Neuronal stem cell (in vitro differentiated cells): ENCODE data around the gene CD276.

ENCODE experiments used
- DNase-seq: peaks from one replicate; pipeline ENCODE4 v3.0.0-alpha.2; 2013; ENCODE audit warnings: low spot score
- H2AFZ ChIP-seq: one replicate; pipeline ENCODE4 v1.6.1; 2013; ENCODE audit warnings: mild to moderate bottlenecking, low read length, inconsistent platforms
- H2AK5ac ChIP-seq: 2 replicates; pipeline ENCODE4 v1.6.1; 2013; ENCODE audit warnings: low read depth, mild to moderate bottlenecking, inconsistent platforms, low read length, moderate library complexity, mixed read lengths
- H2BK120ac ChIP-seq: 2 replicates; pipeline ENCODE4 v1.6.1; 2013; ENCODE audit warnings: low read depth, mild to moderate bottlenecking, inconsistent platforms, low read length, moderate library complexity, mixed read lengths
- H2BK12ac ChIP-seq: one replicate; pipeline ENCODE4 v1.6.1; 2013; ENCODE audit warnings: low read length, inconsistent platforms
- H2BK15ac ChIP-seq: 2 replicates; pipeline ENCODE4 v1.6.1; 2013; ENCODE audit warnings: mild to moderate bottlenecking, low read length, inconsistent platforms, mixed read lengths
- H2BK5ac ChIP-seq: one replicate; pipeline ENCODE4 v1.6.1; 2013; ENCODE audit warnings: inconsistent platforms, mild to moderate bottlenecking, low read length, moderate library complexity
- H3K14ac ChIP-seq: one replicate; pipeline ENCODE4 v1.6.1; 2013; ENCODE audit warnings: low read length, inconsistent platforms
- H3K18ac ChIP-seq: 2 replicates; pipeline ENCODE4 v1.6.1; 2013; ENCODE audit warnings: low read length, inconsistent platforms
- H3K23ac ChIP-seq: 2 replicates; pipeline ENCODE4 v1.6.1; 2013; ENCODE audit warnings: low read depth, mild to moderate bottlenecking, mixed read lengths, low read length, inconsistent platforms; ENCODE audit not compliant: poor library complexity
- H3K27ac ChIP-seq: replicated peaks from 3 replicates; pipeline ENCODE4 v1.5.1; 2013; ENCODE audit warnings: low read length, inconsistent platforms
- H3K27me3 ChIP-seq, 3 experiments: 2 replicates each; pipeline ENCODE4 v1.6.1; 2013; ENCODE audit warnings: low read length in 3 of 3, mild to moderate bottlenecking in 2 of 3, inconsistent platforms in 1 of 3, low read depth in 1 of 3, mixed read lengths in 1 of 3, moderate library complexity in 1 of 3; ENCODE audit not compliant: control insufficient read depth in 3 of 3, insufficient read depth in 3 of 3
- H3K36me3 ChIP-seq, 2 donors: replicated peaks in 1 of 2; 2 replicates each; pipeline ENCODE4 v1.6.1; 2013; ENCODE audit warnings: low read length in 2 of 2; ENCODE audit not compliant: control insufficient read depth in 2 of 2, insufficient read depth in 2 of 2
- H3K4ac ChIP-seq: 2 replicates; pipeline ENCODE4 v1.6.1; 2013; ENCODE audit warnings: inconsistent platforms, mild to moderate bottlenecking, low read length, moderate library complexity
- H3K4me1 ChIP-seq, 2 donors: 1 replicate in 1 of 2; 2 replicates in 1 of 2; pipeline ENCODE4 v1.6.1; 2013; ENCODE audit warnings: low read length in 2 of 2, low read depth in 1 of 2; ENCODE audit not compliant: control insufficient read depth in 2 of 2, insufficient read depth in 1 of 2
- H3K4me2 ChIP-seq: one replicate; pipeline ENCODE4 v1.6.1; 2013; ENCODE audit warnings: mild to moderate bottlenecking, low read length, inconsistent platforms; ENCODE audit not compliant: insufficient read depth, poor library complexity, severe bottlenecking
- H3K4me3 ChIP-seq, 2 donors: 2 replicates each; pipeline ENCODE4 v1.5.1; 2013; ENCODE audit warnings: low read length in 2 of 2, mild to moderate bottlenecking in 2 of 2, inconsistent platforms in 1 of 2, moderate library complexity in 1 of 2
- H3K79me1 ChIP-seq: one replicate; pipeline ENCODE4 v1.6.1; 2013; ENCODE audit warnings: low read depth, mild to moderate bottlenecking, inconsistent platforms, low read length, moderate library complexity
- H3K9ac ChIP-seq: one replicate; pipeline ENCODE4 v1.6.1; 2013; ENCODE audit warnings: mild to moderate bottlenecking, low read depth, low read length, inconsistent platforms; ENCODE audit not compliant: poor library complexity
- H3K9me3 ChIP-seq, 2 donors: replicated peaks in 1 of 2; 2 replicates each; pipeline versions ENCODE3 to v1.6.1; 2013; ENCODE audit warnings: low read length in 2 of 2, mild to moderate bottlenecking in 2 of 2, inconsistent platforms in 1 of 2, low read depth in 1 of 2, mixed read lengths in 1 of 2, moderate library complexity in 1 of 2; ENCODE audit not compliant: control insufficient read depth in 2 of 2, insufficient read depth in 1 of 2
- H4K8ac ChIP-seq: one replicate; pipeline ENCODE4 v1.6.1; 2013; ENCODE audit warnings: low read depth, mild to moderate bottlenecking, inconsistent platforms, low read length, moderate library complexity
- H4K91ac ChIP-seq: one replicate; pipeline ENCODE4 v1.6.1; 2013; ENCODE audit warnings: low read length, low read depth, mild to moderate bottlenecking, inconsistent platforms; ENCODE audit not compliant: poor library complexity
- WGBS, 2 donors: extraction: QIAGEN DNeasy Blood & Tissue Kit; methylation state at CpG; one replicate each; pipeline ENCODE4 v1.1.7; 2013; ENCODE audit warnings: missing lambda C conversion rate in 2 of 2, mixed read lengths in 1 of 2; ENCODE audit not compliant: insufficient read length in 2 of 2, insufficient replicate concordance in 1 of 2; ENCODE audit errors: extremely low coverage in 2 of 2; 5-methylcytosine and 5-hydroxymethylcytosine counted together

CD276 gene

GRCh38 chr15:73756390-73756789 lies 72.2 kb downstream of the CD276 start:
- H2BK5ac ChIP-seq, result no peak overlapping the region
- WGBS, 2 donors, result no CpG with 5 or more reads among the region's 2 CpGs
- no peaks in the 10 kb centered on the region for H3K79me1 ChIP-seq
- no peak overlapping the region for H4K8ac ChIP-seq
- H3K4me2 ChIP-seq, result no peak overlapping the region
- H3K9me3 ChIP-seq, result no peaks in the 10 kb centered on the region
- no peak overlapping the region for H2BK15ac ChIP-seq
- H2AK5ac ChIP-seq, result no peak overlapping the region
- no peak overlapping the region for H3K9ac ChIP-seq
- H3K36me3 ChIP-seq, result no peaks in the 10 kb centered on the region
- no peak overlapping the region for H3K4ac ChIP-seq
- H3K27me3 ChIP-seq, result peaks cover 0 to 52% (median 6%) of the 10 kb centered on the region in 3 experiments
- H3K4me3 ChIP-seq, result no peak overlapping the region
- DNase-seq, result no peak
- H3K27ac ChIP-seq, result no peak overlapping the region
- H2BK12ac ChIP-seq, result no peak overlapping the region
- H2BK120ac ChIP-seq, result no peak overlapping the region
- H3K14ac ChIP-seq, result no peak overlapping the region
- H3K23ac ChIP-seq, result no peak overlapping the region
- H2AFZ ChIP-seq, result no peak overlapping the region
- no peak overlapping the region for H4K91ac ChIP-seq
- H3K4me1 ChIP-seq, result peaks cover 10 to 12% of the 10 kb centered on the region in 2 donors
- no peak overlapping the region for H3K18ac ChIP-seq

GRCh38 chr15:73756947-73757513 lies 72.8 kb downstream of the CD276 start:
- Histone ChIP-seq H2AFZ (no peak overlapping the region), H2BK5ac (no peak overlapping the region), H3K14ac (no peak overlapping the region), H3K4me2 (no peak overlapping the region), H2BK15ac (no peak overlapping the region), H2BK120ac (no peak overlapping the region), H3K79me1 (no peaks in the 10 kb centered on the region), H3K9me3 (no peaks in the 10 kb centered on the region), H4K8ac (no peak overlapping the region), H3K23ac (no peak overlapping the region), H3K18ac (no peak overlapping the region), H2AK5ac (no peak overlapping the region), H3K4me3 (no peak overlapping the region), H2BK12ac (no peak overlapping the region), H3K27ac (no peak overlapping the region), H3K36me3 (no peaks in the 10 kb centered on the region), H3K4ac (no peak overlapping the region), H3K27me3 (peaks cover 0 to 51% (median 3%) of the 10 kb centered on the region in 3 experiments), H3K9ac (no peak overlapping the region), H4K91ac (no peak overlapping the region), H3K4me1 (peaks cover 7 to 11% of the 10 kb centered on the region in 2 donors)
- DNase-seq, result no peak
- no CpG with 5 or more reads among the region's 3 CpGs for WGBS, 2 donors

GRCh38 chr15:73757571-73757970 lies 73.4 kb downstream of the CD276 start:
- H3K4me2 ChIP-seq, result no peak overlapping the region
- peaks cover 7 to 11% of the 10 kb centered on the region in 2 donors for H3K4me1 ChIP-seq
- peaks cover 0 to 52% (median 3%) of the 10 kb centered on the region in 3 experiments for H3K27me3 ChIP-seq
- H3K14ac ChIP-seq, result no peak overlapping the region
- no peak overlapping the region for H2BK12ac ChIP-seq
- no peak overlapping the region for H4K8ac ChIP-seq
- DNase-seq, result no peak
- H2BK15ac ChIP-seq, result no peak overlapping the region
- H2BK120ac ChIP-seq, result no peak overlapping the region
- H3K9ac ChIP-seq, result no peak overlapping the region
- H3K9me3 ChIP-seq, result no peaks in the 10 kb centered on the region
- no peak overlapping the region for H3K4me3 ChIP-seq
- H3K18ac ChIP-seq, result no peak overlapping the region
- H3K79me1 ChIP-seq, result no peaks in the 10 kb centered on the region
- H3K36me3 ChIP-seq, result no peaks in the 10 kb centered on the region
- no peak overlapping the region for H2AK5ac ChIP-seq
- H2AFZ ChIP-seq, result no peak overlapping the region
- H3K27ac ChIP-seq, result no peak overlapping the region
- no peak overlapping the region for H3K4ac ChIP-seq
- H4K91ac ChIP-seq, result no peak overlapping the region
- H2BK5ac ChIP-seq, result no peak overlapping the region
- no peak overlapping the region for H3K23ac ChIP-seq

- H2BK15ac ChIP-seq, result no peak overlapping the region
- H3K23ac ChIP-seq, result no peak overlapping the region
- peaks cover 0 to 53% (median 2%) of the 10 kb centered on the region in 3 experiments for H3K27me3 ChIP-seq
- no peak overlapping the region for H2BK120ac ChIP-seq
- no peak overlapping the region for H3K27ac ChIP-seq
- no peak overlapping the region for H2BK12ac ChIP-seq
- no peak for DNase-seq
- no peak overlapping the region for H2AK5ac ChIP-seq
- H3K79me1 ChIP-seq, result no peaks in the 10 kb centered on the region
- H3K4me2 ChIP-seq, result no peak overlapping the region
- H2AFZ ChIP-seq, result no peak overlapping the region
- H3K4ac ChIP-seq, result no peak overlapping the region
- H3K36me3 ChIP-seq, result no peaks in the 10 kb centered on the region
- H3K4me1 ChIP-seq, result peaks cover 4 to 10% of the 10 kb centered on the region in 2 donors
- H3K14ac ChIP-seq, result no peak overlapping the region
- H4K8ac ChIP-seq, result no peak overlapping the region
- H2BK5ac ChIP-seq, result no peak overlapping the region
- no peak overlapping the region for H3K18ac ChIP-seq
- no peak overlapping the region for H3K4me3 ChIP-seq
- H4K91ac ChIP-seq, result no peak overlapping the region
- no CpG with 5 or more reads among the region's 5 CpGs for WGBS, 2 donors
- no peak overlapping the region for H3K9ac ChIP-seq
- no peaks in the 10 kb centered on the region for H3K9me3 ChIP-seq
These were observed 74.3 kb downstream of the CD276 start for GRCh38 chr15:73758461-73758860.
